Sigmoid colon (tissue), 7 donors: ENCODE measurements around the gene ID3. TPM values are rescaled to one million over a fixed set of nuclear protein-coding genes. Genes with fewer than 3 reads are reported as not detected.

Source experiments
- DNase-seq: peaks from one replicate; pipeline ENCODE4 v3.0.0-alpha.2; 2019
- H3K27ac ChIP-seq, 4 donors: fragments of 200-600 bp; sonication (generic); one replicate each; pipeline ENCODE4 v1.5.1; 2016 to 2019; ENCODE audit warnings: mild to moderate bottlenecking in 1 of 4
- H3K27me3 ChIP-seq, 3 donors: fragments of 200-600 bp; sonication (generic); one replicate each; pipeline ENCODE4 v1.5.1; 2019; ENCODE audit warnings: mild to moderate bottlenecking in 1 of 3
- H3K36me3 ChIP-seq, 4 donors: fragments of 200-600 bp; sonication (generic); one replicate each; pipeline ENCODE4 v1.5.1; 2016 to 2019
- H3K4me1 ChIP-seq, 4 donors: fragments of 200-600 bp; sonication (generic); one replicate each; pipeline ENCODE4 v1.5.1; 2017 to 2019
- H3K4me3 ChIP-seq, 4 donors: fragments of 200-600 bp; sonication (generic); one replicate each; pipeline ENCODE4 v1.5.1; 2017 to 2019; ENCODE audit warnings: mild to moderate bottlenecking in 2 of 4, moderate library complexity in 1 of 4
- H3K9me3 ChIP-seq, 4 donors: fragments of 200-600 bp in 3 of 4; sonication (generic) in 3 of 4; one replicate each; pipeline versions ENCODE4 v1.5.1 to v1.6.1; 2013 to 2019
- CTCF ChIP-seq, 4 experiments: fragments of 450-650 bp in 3 of 4; fragments of 200-600 bp in 1 of 4; IDR thresholded peaks; one replicate each; pipeline ENCODE4 v1.5.1; 2016 to 2019; ENCODE audit warnings: antibody characterized with exemption in 4 of 4, mild to moderate bottlenecking in 3 of 4, moderate library complexity in 2 of 4
- EP300 ChIP-seq, 4 donors: sonication (generic); formaldehyde crosslinking; IDR thresholded peaks; one replicate each; pipeline ENCODE4 v1.6.1; 2017; ENCODE audit warnings: antibody characterized with exemption in 4 of 4
- POLR2A ChIP-seq, 2 donors: fragments of 450-650 bp; IDR thresholded peaks; one replicate each; pipeline ENCODE4 v1.6.1; 2016; ENCODE audit warnings: antibody characterized with exemption in 2 of 2, mild to moderate bottlenecking in 2 of 2, moderate library complexity in 2 of 2
- POLR2AphosphoS5 ChIP-seq, 4 donors: sonication (generic); formaldehyde crosslinking; IDR thresholded peaks; one replicate each; pipeline ENCODE4 v1.6.1; 2017; ENCODE audit warnings: antibody characterized with exemption in 4 of 4
- WGBS, 2 donors: extraction: QIAGEN DNeasy Blood & Tissue Kit; methylation state at CpG; one replicate each; pipeline ENCODE4 v1.1.7; 2013; 5-methylcytosine and 5-hydroxymethylcytosine counted together
- intact Hi-C: fragments of 100-400 bp; cut with DNase I; formaldehyde crosslinking; loops from one replicate; pipeline ENCODE4 v1.15.1; 2023
- polyA plus RNA-seq, 3 donors: library from polyadenylated mRNA; stranded (reverse); fragments of 200-250 nt; gene quantifications; one replicate each; pipeline ENCODE4 v1.2.3, GENCODE V29; 2013
- total RNA-seq, 4 donors: library from RNA; depleted of rRNA; stranded (reverse); fragments of >200 nt; gene quantifications; one replicate each; pipeline ENCODE4 v1.1.0, GENCODE V29; 2016
- donor health status: healthy with polysubstance abuse.
- donor health status: Bipolar disorder and iron deficiency.
- donor health status: healthy.

The ID3 gene
- total and polyA plus RNA-seq, 7 donors = 72.1 to 232 (median 114) TPM

GRCh38 chr1:23558140-23558871, 995 bp downstream of the ID3 start:
- WGBS, 2 donors = 1 to 4% methylated on average over 34 of the region's 34 CpGs
- intact Hi-C loops = loop anchor here (5.0 kb wide), 1 partner anchor 381 kb away; no protein-coding TSS in a partner anchor
- DNase-seq = peak; percentile 72

DNA sequence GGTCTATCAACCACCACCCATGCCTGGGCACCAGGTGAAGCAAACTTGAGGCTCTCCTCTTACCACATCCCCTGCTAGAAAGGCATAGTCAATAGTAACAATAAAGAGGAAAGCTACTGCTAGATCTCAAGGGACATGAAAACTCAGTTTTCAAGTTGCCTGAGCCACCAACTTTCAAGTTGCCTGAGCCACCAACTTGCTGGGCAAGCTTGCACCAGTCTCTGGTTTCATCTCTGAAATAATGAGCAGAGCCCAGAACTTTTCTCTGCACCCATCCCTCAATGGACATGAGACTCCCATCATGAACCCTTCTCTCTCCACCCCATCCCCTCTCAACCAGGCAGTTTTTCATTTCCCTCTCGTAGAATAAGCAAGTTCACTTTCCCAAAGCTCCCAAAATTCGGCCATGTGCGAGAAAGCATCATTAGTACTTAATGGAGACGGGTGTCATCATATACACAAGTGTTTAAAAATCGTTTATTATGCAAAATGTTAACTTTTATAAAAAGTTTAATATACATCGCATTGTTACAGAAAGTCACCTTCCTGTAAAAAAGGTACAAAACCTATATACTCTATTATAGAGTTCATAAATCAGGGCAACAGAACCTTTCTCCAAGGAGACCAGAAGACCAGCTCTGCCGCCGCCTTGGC, 1.7 kb downstream of the ID3 start:
- peak overlapping the region; percentile 62 to 74 (median 68) for H3K4me3 ChIP-seq
- intact Hi-C loops = loop anchor here (5.0 kb wide), 1 partner anchor 380 kb away; no protein-coding TSS in a partner anchor
- TF ChIP-seq POLR2AphosphoS5 (IDR thresholded peaks at IDR 0.05) (peak in 1 of 4 donors; percentile 2), CTCF (IDR thresholded peaks at IDR 0.05) (no peak)
- WGBS, 2 donors = 8 to 39% methylated on average over 8 of the region's 8 CpGs
- no peak for DNase-seq
- no peaks in the 10 kb centered on the region for H3K27me3 ChIP-seq
- H3K36me3 ChIP-seq = no peaks in the 10 kb centered on the region
- H3K9me3 ChIP-seq = no peaks in the 10 kb centered on the region
- peak overlapping the region; percentile 89 to 96 (median 96) for H3K27ac ChIP-seq
- H3K4me1 ChIP-seq = peaks cover 0 to 77% (median 72%) of the 10 kb centered on the region in 4 donors

More at GRCh38 chr1:23558140-23558871, 995 bp downstream of the ID3 start:
- Histone ChIP-seq H3K36me3 (no peaks in the 10 kb centered on the region), H3K27me3 (no peaks in the 10 kb centered on the region), H3K9me3 (no peaks in the 10 kb centered on the region), H3K4me1 (peaks cover 0 to 84% (median 79%) of the 10 kb centered on the region in 4 donors), H3K27ac (peak overlapping the region; percentile 89 to 96 (median 96)), H3K4me3 (peak overlapping the region; percentile 62 to 74 (median 68))
- peak in 3 of 4 donors; percentile 37 to 54 (median 47) for TF ChIP-seq POLR2AphosphoS5 (IDR thresholded peaks at IDR 0.05)
- no peak for TF ChIP-seq EP300 (IDR thresholded peaks at IDR 0.05)
- peak in 1 of 2 donors; percentile 43 for TF ChIP-seq POLR2A (IDR thresholded peaks at IDR 0.05)
- TF ChIP-seq CTCF (IDR thresholded peaks at IDR 0.05) = no peak

- Histone ChIP-seq H3K4me3 (peak overlapping the region; percentile 62 to 74 (median 68)), H3K4me1 (peaks cover 0 to 71% (median 67%) of the 10 kb centered on the region in 4 donors), H3K9me3 (no peaks in the 10 kb centered on the region), H3K27me3 (no peaks in the 10 kb centered on the region), H3K36me3 (no peaks in the 10 kb centered on the region), H3K27ac (peak overlapping the region; percentile 89 to 96 (median 96))
- DNase-seq = no peak
- WGBS, 2 donors = 29 to 54% methylated on average over 4 of the region's 4 CpGs
- no peak for TF ChIP-seq CTCF (IDR thresholded peaks at IDR 0.05)
- peak in 1 of 4 donors; percentile 6 for TF ChIP-seq POLR2AphosphoS5 (IDR thresholded peaks at IDR 0.05)
- intact Hi-C loops = loop anchor here (5.0 kb wide), 1 partner anchor 380 kb away; no protein-coding TSS in a partner anchor
Observed at GRCh38 chr1:23556635-23557470, 2.4 kb downstream of the ID3 start.

- intact Hi-C loops = loop anchor here (5.0 kb wide), 1 partner anchor 379 kb away; no protein-coding TSS in a partner anchor
- Histone ChIP-seq H3K27ac (peak overlapping the region; percentile 89 to 96 (median 96)), H3K4me1 (peaks cover 0 to 64% (median 60%) of the 10 kb centered on the region in 4 donors), H3K4me3 (peak overlapping the region; percentile 38 to 74 (median 70)), H3K27me3 (no peaks in the 10 kb centered on the region), H3K9me3 (no peaks in the 10 kb centered on the region), H3K36me3 (no peaks in the 10 kb centered on the region)
- TF ChIP-seq CTCF (IDR thresholded peaks at IDR 0.05) (no peak), EP300 (IDR thresholded peaks at IDR 0.05) (no peak), POLR2A (IDR thresholded peaks at IDR 0.05) (no peak), POLR2AphosphoS5 (IDR thresholded peaks at IDR 0.05) (peak in 1 of 4 donors; percentile 41)
- 20 to 49% methylated on average over 9 of the region's 9 CpGs for WGBS, 2 donors
- DNase-seq = no peak
Observed at GRCh38 chr1:23555986-23556634, 3.2 kb downstream of the ID3 start.
